Stimulated activated CD4-positive, alpha-beta T cell treated with anti-CD3 and anti-CD28 coated beads, Interleukin-15, amount 100 ng/mL, for 1 hour (primary cell): Measurements from ENCODE around the gene MCRIP2.

ENCODE experiments used
- DNase-seq, 2 donors: peaks; one replicate each; pipeline ENCODE4 v3.0.0-alpha.2; 2020; ENCODE audit warnings: low read depth in 1 of 2, low spot score in 1 of 2

Gene MCRIP2

GRCh38 chr16:631808-632358 lies 9.7 kb upstream of the MCRIP2 start:
- no peak for DNase-seq

- DNase-seq: no peak
Measured at GRCh38 chr16:632486-633335, 8.9 kb upstream of the MCRIP2 start.

DNA sequence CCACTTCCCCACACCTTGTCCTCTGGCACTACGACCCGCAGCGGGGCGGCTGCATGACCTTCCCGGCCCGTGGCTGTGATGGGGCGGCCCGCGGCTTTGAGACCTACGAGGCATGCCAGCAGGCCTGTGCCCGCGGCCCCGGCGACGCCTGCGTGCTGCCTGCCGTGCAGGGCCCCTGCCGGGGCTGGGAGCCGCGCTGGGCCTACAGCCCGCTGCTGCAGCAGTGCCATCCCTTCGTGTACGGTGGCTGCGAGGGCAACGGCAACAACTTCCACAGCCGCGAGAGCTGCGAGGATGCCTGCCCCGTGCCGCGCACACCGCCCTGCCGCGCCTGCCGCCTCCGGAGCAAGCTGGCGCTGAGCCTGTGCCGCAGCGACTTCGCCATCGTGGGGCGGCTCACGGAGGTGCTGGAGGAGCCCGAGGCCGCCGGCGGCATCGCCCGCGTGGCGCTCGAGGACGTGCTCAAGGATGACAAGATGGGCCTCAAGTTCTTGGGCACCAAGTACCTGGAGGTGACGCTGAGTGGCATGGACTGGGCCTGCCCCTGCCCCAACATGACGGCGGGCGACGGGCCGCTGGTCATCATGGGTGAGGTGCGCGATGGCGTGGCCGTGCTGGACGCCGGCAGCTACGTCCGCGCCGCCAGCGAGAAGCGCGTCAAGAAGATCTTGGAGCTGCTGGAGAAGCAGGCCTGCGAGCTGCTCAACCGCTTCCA lies 8.1 kb upstream of the MCRIP2 start:
- DNase-seq: no peak

- no peak for DNase-seq
Measured at GRCh38 chr16:634051-634670, 7.5 kb upstream of the MCRIP2 start.

DNA sequence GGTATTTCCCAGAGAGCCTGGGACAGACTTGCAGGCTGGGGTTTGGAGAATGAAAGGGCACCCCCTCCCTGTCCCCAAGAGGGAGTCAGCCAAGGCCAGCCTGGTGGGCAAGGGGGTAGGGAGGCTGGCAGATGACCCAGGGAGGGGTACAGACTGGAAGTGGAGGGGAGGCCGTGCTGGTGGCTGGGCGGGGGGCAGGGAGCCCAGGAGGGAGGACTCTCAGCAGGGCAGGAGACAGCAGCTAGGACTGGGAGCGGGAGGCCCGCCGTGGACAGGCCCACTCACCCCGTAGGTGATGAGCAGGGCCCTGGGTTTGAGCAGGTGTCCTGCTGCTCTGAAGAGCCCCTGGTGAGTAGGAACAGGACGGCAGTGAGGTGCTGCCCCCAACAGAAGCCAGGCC lies 6.6 kb upstream of the MCRIP2 start:
- no peak for DNase-seq

DNA sequence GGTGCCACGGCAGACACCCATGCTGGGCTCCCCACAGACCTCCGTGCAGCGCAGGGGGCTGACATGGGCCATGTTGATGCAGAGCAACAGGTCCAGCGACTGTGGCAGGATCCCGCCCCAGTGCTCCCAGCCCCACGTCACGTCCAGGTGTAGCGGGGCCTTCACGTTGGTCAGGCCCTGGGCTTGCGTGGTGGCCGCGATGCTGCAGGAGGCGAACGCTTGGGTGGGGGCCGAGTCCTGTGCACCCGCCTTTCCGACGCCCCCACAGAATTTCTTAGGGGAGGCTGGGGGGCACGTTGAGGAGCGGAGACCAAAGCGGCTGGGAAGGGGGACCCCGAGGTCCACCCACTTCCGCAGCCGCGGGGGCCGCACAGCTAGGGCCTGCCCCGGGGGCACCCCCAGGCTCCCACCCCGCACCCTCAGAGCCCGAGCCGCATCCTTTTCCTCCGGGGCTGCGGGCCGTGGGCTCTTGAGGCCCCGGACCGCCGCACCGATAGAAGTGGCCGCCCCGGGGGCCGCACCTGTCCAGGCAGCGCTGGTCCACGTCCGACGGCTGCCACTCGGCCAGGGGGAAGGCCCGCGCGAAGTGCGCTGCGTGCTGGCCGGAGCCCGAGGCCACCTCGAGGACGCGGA lies 5.9 kb upstream of the MCRIP2 start:
- DNase-seq: no peak

- DNase-seq: peak; percentile 83 to 91
Measured at GRCh38 chr16:636206-637080, 5.2 kb upstream of the MCRIP2 start, which contains the start of gene METTL26. TSS of gene METTL26 (minus strand) at chr16:636305. CDS start at chr16:636290, 15 bp downstream.

- DNase-seq: peak; percentile 80 to 83
Measured at GRCh38 chr16:637081-638018, 4.3 kb upstream of the MCRIP2 start.

GRCh38 chr16:638034-638543 lies 3.5 kb upstream of the MCRIP2 start:
- DNase-seq: no peak

DNA sequence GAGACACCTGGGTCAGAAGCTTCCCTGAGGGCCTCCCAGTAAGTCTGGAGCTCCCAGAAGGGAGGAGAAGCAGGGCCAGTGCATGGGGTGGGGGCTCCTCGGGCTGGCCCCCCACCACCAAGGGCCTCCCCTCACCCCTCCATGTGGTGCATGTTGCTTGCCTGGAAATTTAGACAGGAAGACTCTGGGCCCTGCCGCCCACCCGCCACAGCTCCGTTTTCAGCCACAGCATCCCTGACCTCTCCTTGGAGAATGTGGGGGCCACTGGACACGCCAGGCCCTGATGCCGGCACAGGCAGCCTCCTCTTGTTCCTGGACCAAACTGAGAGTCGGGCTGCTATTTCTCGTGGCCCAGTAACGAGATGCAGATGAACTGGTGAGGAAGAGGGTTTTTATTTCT lies 2.8 kb upstream of the MCRIP2 start:
- DNase-seq: no peak

- DNase-seq: no peak
Measured at GRCh38 chr16:640614-641013, 1.0 kb upstream of the MCRIP2 start.

DNA sequence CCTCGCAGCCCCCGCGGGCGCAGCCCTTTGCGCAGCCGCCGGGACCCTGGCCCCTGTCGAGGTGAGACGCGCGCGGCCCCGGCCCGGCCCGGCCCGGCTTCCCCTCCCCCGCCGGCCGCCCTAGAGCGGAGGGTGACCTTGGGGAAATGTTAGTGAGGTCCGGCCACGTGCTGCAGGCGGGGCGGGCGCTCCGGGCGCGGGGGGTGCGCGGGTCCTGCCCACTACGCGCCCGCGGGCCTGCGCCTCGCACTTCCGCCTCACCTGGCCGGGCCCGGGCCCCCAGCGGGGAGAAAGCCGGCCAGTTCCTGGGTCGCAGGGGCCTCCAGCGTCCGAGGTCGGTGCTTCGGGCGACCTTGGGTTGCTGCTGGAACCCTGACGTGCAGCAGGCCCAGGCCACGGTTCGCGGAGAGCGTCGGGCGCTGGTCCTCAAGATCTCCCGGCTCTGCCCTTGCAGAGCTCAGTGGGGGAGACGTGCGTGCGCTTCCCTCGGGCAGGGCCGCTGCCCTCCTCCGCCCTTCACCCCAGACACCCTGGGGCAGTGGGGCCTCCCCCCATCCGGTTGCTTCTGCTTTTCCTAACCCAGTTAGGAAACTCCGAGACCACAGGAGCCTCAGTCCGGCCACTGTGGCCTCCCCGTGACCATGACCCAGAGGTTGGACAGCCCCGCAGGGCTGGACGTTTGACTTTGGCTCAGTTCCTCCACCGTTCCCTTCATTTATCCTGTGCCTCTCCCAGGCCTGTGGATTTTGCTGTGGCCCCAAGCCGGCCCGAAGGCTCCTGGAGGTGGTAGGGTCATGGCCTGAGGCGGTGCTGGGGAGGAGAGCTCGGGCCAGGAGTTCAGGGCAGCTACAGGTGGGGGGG lies 791 bp downstream of the MCRIP2 start:
- peak in 1 of 2 donors; percentile 30 for DNase-seq

GRCh38 chr16:643050-643368 lies 1.4 kb downstream of the MCRIP2 start:
- DNase-seq: no peak

- no peak for DNase-seq
Measured at GRCh38 chr16:644556-644955, 2.9 kb downstream of the MCRIP2 start.

DNA sequence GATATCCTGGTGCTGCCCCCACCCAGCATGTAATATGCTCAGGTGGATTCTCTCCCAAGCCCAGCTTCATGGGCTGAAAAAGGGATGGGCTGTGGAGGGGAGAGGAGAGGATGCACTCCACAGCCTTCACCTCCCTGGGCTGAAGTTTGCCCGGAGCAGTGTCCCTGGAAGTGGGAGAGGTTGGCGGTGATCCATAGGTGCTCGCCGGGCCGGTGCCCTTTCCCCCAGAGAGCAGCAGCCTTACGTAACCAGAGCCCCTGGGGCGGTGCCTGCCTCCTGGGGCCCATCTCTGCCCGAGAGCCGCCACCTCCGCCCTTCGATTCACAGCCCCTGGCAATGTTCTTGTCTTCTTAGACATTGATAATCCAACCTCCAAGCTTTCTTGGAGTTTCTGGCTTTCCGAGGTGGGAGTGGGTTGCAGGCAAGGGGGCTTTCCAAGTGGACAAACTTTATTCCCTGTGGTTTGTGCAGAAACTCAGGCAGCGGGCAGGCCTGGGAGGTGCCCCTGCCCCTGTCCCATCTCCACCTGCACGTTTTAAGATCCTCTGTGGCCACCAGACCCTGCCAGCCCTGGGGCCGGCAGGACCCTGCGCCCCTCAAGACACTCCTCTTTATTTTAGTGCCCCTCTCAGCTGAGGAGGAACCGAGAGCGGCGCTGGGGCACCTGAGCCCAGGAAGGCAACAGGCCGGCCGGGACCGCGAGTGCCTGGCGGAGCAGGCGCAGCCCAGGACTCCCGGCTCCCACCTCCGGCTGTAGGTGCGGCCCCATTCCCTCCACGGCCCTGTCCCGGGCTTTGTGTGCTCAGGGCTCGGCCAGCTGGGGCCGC lies 4.4 kb downstream of the MCRIP2 start:
- DNase-seq: no peak

GRCh38 chr16:646679-647172 lies 5.1 kb downstream of the MCRIP2 start:
- no peak for DNase-seq
